ENCODE data around the gene WDFY4. TPM values are rescaled to one million over a fixed set of nuclear protein-coding genes. Genes with fewer than 3 reads are reported as not detected.

The WDFY4 gene
- total and polyA plus RNA-seq, 2 experiments from 2014 or later = 0.14 TPM; not detected in 1

DNA sequence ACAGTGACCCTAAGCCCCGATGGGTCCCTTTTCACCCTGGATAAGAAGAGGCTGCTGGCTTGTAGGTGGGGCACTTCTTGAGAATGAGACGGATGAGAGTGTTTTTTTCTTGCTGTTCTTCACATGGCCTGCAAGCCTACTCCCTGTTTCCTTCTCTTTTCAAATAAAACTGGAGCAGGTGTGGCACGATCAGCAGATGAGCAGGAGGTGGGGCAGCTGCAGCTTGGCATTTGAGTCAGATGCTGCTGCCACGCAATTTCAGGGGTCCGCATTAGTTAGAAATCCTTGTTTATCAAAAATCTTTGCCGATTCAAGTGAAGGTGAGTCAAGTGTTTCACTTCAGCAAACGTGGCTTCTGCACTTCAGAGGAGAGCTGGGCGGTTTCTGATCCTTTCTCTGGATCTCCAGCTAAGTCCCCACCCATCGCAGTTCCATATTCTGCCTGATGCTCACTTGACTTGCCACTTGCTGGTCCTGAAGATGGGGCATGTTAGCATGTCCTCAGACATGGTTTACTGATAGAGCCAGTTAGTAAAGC, 20.8 kb downstream of the WDFY4 start (continued):
- TF ChIP-seq, protein P1, sequence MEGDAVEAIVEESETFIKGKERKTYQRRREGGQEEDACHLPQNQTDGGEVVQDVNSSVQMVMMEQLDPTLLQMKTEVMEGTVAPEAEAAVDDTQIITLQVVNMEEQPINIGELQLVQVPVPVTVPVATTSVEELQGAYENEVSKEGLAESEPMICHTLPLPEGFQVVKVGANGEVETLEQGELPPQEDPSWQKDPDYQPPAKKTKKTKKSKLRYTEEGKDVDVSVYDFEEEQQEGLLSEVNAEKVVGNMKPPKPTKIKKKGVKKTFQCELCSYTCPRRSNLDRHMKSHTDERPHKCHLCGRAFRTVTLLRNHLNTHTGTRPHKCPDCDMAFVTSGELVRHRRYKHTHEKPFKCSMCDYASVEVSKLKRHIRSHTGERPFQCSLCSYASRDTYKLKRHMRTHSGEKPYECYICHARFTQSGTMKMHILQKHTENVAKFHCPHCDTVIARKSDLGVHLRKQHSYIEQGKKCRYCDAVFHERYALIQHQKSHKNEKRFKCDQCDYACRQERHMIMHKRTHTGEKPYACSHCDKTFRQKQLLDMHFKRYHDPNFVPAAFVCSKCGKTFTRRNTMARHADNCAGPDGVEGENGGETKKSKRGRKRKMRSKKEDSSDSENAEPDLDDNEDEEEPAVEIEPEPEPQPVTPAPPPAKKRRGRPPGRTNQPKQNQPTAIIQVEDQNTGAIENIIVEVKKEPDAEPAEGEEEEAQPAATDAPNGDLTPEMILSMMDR (conservative IDR thresholded peaks at IDR 0.05; ENCODE audit: low read depth in 2 of 2) = no peak
- no peak for TF ChIP-seq CREB1 (CRISPR knock-in tag; IDR thresholded peaks at IDR 0.05; ENCODE audit: low read depth)
- TF ChIP-seq, protein P2, sequence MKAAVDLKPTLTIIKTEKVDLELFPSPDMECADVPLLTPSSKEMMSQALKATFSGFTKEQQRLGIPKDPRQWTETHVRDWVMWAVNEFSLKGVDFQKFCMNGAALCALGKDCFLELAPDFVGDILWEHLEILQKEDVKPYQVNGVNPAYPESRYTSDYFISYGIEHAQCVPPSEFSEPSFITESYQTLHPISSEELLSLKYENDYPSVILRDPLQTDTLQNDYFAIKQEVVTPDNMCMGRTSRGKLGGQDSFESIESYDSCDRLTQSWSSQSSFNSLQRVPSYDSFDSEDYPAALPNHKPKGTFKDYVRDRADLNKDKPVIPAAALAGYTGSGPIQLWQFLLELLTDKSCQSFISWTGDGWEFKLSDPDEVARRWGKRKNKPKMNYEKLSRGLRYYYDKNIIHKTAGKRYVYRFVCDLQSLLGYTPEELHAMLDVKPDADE (IDR thresholded peaks at IDR 0.05) = no peak
- no peak for TF ChIP-seq ZNF331 (CRISPR knock-in tag; IDR thresholded peaks at IDR 0.05; ENCODE audit: low read depth)
- TF ChIP-seq STAT1 (IDR thresholded peaks at IDR 0.05; ENCODE audit: unreplicated experiment) = no peak
- no peak for TF ChIP-seq JUNB (IDR thresholded peaks at IDR 0.05; ENCODE audit: unreplicated experiment)
- TF ChIP-seq NANOG (IDR thresholded peaks at IDR 0.05; ENCODE audit: borderline replicate concordance) = no peak

DNA sequence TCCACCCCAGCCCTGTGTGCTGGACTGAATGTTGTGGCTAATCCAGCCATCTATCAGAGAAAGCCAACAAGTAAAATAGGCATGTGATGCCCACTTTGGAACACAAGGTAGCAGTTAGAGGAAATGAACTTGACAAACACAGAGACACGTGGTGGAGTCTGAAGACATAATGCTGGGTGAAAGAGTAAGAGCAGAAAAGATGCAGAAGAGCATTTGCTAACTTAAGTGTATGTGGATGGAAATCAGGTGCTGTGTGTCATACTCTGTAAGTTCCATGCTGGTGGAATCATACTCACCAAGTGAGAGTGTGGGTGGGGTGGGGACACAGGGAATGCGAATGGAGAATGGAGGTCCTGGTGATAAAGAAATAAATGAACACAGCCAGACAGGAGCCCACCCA, 22.8 kb downstream of the WDFY4 start:
- H3K27ac Mint-ChIP-seq = no peak overlapping the region
- DNase-seq (ENCODE audit: low spot score) = no peak
- TF ChIP-seq NANOG (IDR thresholded peaks at IDR 0.05; ENCODE audit: borderline replicate concordance) (no peak), EZH2 (IDR thresholded peaks at IDR 0.05; ENCODE audit: low read depth, unreplicated experiment) (no peak), EZH2phosphoT487 (IDR thresholded peaks at IDR 0.05; ENCODE audit: unreplicated experiment) (no peak)
- TF ChIP-seq, protein P3, sequence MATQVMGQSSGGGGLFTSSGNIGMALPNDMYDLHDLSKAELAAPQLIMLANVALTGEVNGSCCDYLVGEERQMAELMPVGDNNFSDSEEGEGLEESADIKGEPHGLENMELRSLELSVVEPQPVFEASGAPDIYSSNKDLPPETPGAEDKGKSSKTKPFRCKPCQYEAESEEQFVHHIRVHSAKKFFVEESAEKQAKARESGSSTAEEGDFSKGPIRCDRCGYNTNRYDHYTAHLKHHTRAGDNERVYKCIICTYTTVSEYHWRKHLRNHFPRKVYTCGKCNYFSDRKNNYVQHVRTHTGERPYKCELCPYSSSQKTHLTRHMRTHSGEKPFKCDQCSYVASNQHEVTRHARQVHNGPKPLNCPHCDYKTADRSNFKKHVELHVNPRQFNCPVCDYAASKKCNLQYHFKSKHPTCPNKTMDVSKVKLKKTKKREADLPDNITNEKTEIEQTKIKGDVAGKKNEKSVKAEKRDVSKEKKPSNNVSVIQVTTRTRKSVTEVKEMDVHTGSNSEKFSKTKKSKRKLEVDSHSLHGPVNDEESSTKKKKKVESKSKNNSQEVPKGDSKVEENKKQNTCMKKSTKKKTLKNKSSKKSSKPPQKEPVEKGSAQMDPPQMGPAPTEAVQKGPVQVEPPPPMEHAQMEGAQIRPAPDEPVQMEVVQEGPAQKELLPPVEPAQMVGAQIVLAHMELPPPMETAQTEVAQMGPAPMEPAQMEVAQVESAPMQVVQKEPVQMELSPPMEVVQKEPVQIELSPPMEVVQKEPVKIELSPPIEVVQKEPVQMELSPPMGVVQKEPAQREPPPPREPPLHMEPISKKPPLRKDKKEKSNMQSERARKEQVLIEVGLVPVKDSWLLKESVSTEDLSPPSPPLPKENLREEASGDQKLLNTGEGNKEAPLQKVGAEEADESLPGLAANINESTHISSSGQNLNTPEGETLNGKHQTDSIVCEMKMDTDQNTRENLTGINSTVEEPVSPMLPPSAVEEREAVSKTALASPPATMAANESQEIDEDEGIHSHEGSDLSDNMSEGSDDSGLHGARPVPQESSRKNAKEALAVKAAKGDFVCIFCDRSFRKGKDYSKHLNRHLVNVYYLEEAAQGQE (IDR thresholded peaks at IDR 0.05; ENCODE audit: unreplicated experiment) = no peak
- TF ChIP-seq, protein P1 (conservative IDR thresholded peaks at IDR 0.05; ENCODE audit: low read depth in 2 of 2) = no peak

More for the DNA sequence above, 22.8 kb downstream of the WDFY4 start:
- Histone ChIP-seq H3F3A (replicated peaks; ENCODE audit: low read depth) (no peaks in the 10 kb centered on the region), H3K9me2 (ENCODE audit: insufficient read depth) (no peaks in the 10 kb centered on the region), H4K20me1 (replicated peaks; ENCODE audit: insufficient read depth) (no peaks in the 10 kb centered on the region; the same call in 1 of the 2 replicates), H3K27ac (ENCODE audit: low read depth) (no peak overlapping the region), H3K27me3 (ENCODE audit: insufficient read depth) (no peaks in the 10 kb centered on the region), H3K4me1 (ENCODE audit: insufficient read depth) (peaks cover 9% of the 10 kb centered on the region), H2AFZ (no peak overlapping the region), H3K36me3 (ENCODE audit: insufficient read depth) (no peaks in the 10 kb centered on the region), H3K4me2 (no peak overlapping the region), H3K4me3 (no peak overlapping the region), H3K79me2 (replicated peaks; ENCODE audit: insufficient read depth) (no peaks in the 10 kb centered on the region)
- ATAC-seq = no peak
- Mint-ChIP-seq H3K27me3 (ENCODE audit: insufficient read depth, low read depth, poor library complexity) (peaks cover 3% of the 10 kb centered on the region), H3K4me3 (no peak overlapping the region), H3K36me3 (ENCODE audit: low read depth) (no peaks in the 10 kb centered on the region), H3K4me1 (peaks cover 20% of the 10 kb centered on the region), H3K9me3 (no peaks in the 10 kb centered on the region)
